Spleen (tissue), 7 donors: ENCODE measurements around the gene ASPG.

Experiments
- CTCF ChIP-seq, 11 experiments: fragments of 200-600 bp in 7 of 11; fragments of 450-650 bp in 4 of 11; sonication (generic) in 4 of 11; IDR thresholded peaks in 8 of 11; conservative IDR thresholded peaks in 3 of 11; 1 replicate in 7 of 11; 2 replicates in 4 of 11; pipeline versions ENCODE4 v1.4.0 to v1.8.0; 2016 to 2021; ENCODE audit warnings: antibody characterized with exemption in 11 of 11, inconsistent platforms in 4 of 11, mild to moderate bottlenecking in 1 of 11
- POLR2A ChIP-seq, 3 donors: fragments of 450-650 bp; IDR thresholded peaks; one replicate each; pipeline ENCODE4 v1.5.1; 2017; ENCODE audit warnings: antibody characterized with exemption in 3 of 3, mild to moderate bottlenecking in 1 of 3
- POLR2AphosphoS5 ChIP-seq, 3 donors: sonication (generic); formaldehyde crosslinking; IDR thresholded peaks; one replicate each; pipeline ENCODE4 v1.5.1; 2017; ENCODE audit warnings: antibody characterized with exemption in 3 of 3
- donor health status: DM: no; HTN: no; CAD: no; lungs with moderate emphysema.
- donor health status: DM: no; HTN: no; CAD: no.
- donor health status: DM: no; HTN: no; CAD: no.

- no peak for TF ChIP-seq CTCF (IDR thresholded peaks at IDR 0.05 in 8 of 11, conservative IDR thresholded peaks at IDR 0.05 in 3 of 11)
- no peak for TF ChIP-seq POLR2A (IDR thresholded peaks at IDR 0.05)
- TF ChIP-seq POLR2AphosphoS5 (IDR thresholded peaks at IDR 0.05), result no peak
Observed at GRCh38 chr14:104136472-104137296, 51.2 kb downstream of the ASPG start.
